Right hindlimb (tissue), 1 donor: ENCODE data around the gene TPCN2.

ENCODE experiments used
- DNase-seq: peaks from one replicate; pipeline ENCODE4 v3.0.0-alpha.2; 2018

Gene TPCN2

DNA sequence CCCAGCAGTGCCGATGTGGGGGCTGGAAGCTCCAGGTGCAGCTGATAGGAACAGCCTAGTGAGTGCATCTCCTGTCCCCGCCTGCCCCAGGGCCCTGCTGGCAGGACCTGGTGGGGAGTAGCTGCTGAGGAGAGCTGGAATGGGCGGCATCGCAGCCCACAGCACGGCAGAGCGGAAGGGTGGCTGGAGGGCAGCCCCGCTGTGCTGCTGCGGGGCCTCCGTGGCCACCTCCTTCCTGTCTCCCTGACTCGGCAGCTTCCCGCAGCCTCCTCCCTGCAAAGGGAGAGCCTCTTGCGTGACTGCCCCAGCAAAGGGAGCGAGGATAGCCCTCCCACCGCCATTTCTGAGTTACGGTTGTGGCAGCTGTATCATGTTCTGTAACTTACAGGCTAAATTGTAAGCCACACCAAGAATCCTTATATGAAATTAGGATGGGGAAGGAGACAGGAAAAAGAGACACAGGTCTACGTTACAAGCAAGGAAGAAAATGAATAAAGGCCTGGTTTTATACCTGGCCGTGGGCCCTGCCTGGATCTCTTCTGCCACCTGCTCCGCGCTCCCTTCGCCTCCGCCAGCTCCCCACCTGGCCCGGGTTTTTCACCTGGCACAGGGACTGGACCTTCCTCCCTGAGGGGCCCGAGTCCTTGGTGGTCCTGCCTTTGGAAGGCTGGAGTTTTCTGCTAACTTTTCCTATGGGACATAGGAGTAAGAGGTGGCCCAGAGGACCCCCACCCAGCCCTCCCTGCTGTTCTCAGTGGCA is 10.0 kb downstream of the TPCN2 start:
- no peak for DNase-seq

GRCh38 chr11:69059429-69059828 is 10.7 kb downstream of the TPCN2 start:
- no peak for DNase-seq

DNA sequence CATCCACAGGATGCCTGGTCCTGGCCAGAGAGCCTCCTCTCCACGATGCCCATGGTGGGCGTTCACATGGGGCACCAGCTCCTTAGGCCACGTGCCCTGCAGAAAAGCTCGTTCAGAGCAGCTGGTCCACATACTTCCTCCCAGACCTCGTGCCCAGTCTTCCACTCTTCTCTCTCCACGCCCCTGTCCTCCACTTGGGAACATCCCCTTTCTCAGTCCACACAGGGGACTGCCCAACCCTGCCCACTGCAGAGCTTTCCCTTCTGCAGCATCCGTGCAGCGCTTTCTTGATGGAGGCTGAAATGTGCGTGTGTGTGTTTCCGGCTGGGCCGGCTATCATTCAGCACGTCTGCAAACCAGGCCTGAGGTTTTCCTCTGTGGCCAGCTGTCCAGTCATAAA is 11.3 kb downstream of the TPCN2 start:
- DNase-seq, result no peak

- DNase-seq, result no peak
Measured at GRCh38 chr11:69060806-69061712, 12.3 kb downstream of the TPCN2 start.

GRCh38 chr11:69061713-69062053 is 13.0 kb downstream of the TPCN2 start:
- DNase-seq, result no peak

GRCh38 chr11:69062169-69062855 is 13.6 kb downstream of the TPCN2 start:
- no peak for DNase-seq

DNA sequence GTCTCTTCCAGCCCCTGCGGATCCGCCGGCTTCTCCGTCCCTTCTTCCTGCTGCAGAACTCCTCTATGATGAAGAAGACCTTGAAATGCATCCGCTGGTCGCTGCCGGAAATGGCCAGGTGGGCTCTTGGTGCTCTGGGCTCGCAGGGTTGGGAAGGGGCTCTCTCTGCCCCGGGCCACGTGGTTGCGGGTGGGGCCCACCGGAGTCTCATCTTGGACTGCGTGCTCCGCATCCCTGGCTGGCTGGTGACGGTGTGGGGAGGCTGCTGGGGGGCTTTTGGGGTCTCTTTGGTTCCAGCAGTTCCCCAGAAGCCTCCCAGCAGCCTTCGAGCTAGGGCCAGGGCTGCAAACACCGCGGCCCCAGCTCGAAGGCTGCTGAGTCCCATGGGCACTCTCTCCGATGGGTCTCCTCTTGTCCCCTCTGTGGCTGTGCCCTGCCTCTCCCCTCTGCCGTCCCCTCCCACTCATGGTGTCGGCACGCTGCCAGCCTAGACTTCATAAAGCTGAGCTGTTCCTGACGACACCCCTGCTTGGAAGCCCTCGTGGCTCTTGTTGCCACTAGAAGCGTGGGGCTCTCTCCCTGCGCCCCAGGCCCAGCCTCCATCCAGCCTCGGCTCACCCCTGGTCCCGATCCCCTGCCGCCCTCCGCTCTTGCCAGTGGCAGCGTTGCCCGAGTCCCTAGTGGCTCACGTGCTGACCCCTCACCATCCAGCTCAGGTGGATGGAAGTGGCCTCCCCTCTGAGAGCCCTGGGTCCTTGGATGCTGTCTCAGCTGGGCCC is 14.3 kb downstream of the TPCN2 start:
- no peak for DNase-seq

GRCh38 chr11:69063652-69064260 is 15.0 kb downstream of the TPCN2 start:
- DNase-seq, result no peak

- DNase-seq, result no peak
Measured at GRCh38 chr11:69064394-69064957, 15.7 kb downstream of the TPCN2 start.

DNA sequence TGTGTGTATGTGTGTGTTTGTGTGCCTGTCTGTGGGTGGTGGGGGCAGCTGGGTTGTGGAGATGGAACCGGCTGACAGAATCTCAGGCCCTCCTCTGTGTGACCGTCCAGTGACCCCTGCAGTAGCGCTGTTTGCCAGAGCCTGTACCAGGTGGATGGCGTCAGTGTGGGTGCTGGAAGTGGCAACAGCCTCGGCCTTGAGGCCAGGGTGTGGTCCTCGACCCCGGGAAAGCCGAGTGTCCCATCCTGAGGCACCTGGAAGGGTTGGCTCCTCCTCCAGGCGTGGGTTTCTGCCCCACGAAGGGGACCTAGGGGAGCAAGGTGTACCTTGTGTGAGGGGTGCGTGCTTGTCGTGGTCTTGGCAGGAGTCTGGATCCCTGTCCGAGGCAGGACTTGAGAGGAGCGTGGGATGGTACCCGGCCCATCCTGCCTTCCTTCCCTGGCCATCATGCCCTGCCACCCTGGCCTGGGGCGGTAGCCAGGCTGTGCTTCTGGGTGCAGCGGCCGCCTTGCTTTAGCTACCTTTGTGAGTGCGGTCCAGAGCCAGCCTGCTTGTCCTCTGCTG is 16.5 kb downstream of the TPCN2 start:
- DNase-seq, result no peak

DNA sequence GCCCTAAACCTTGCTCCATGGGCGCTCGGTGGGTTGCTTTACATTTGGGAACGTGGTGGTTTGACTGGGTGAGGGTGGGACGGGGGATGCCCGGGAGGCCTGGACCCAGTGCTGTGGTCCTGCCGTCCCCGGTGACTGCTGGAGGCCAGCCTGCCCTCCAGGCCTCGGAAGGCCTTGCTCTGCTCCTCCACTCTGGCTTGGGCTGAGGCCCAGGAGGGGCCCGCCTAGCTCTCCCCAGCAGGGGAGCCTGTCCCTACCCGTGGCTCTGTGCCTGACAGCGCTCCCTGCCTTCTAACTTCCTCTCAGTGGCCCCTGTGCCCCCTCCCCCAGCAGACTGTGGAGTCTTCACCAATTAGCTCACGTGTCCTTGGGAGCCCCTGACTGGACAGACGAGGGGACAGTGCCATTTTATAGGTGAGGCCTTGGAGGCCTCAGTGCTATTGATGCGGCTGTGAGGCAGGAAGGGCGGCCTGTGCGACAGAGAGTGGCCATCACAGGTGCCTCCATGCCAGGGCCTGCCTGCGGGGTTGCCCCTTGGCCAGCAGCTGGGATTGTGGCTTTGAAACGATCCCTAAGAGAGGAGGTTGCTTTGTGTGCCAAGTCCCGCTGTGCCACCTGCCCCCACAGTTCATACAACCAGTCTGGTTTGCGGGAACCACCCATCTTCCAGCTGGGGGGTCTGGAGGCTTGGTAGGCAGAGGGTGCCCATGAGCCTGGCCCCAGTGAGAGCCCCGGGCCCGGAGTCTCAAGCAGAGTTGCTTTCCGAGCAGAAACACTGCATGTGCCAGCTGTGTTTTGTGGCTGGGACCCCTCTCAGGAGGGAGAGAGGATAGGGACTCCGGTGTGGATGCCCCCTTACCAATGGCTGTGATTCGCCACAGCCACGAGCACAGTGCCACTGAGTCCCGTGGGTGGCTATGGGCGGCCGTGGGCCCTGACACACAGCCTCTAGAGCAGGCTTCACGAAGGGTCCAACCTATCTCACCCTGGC is 17.7 kb downstream of the TPCN2 start:
- no peak for DNase-seq

GRCh38 chr11:69067200-69067599 is 18.5 kb downstream of the TPCN2 start:
- DNase-seq, result no peak

GRCh38 chr11:69071086-69071800 is 22.5 kb downstream of the TPCN2 start:
- DNase-seq, result no peak

GRCh38 chr11:69071956-69072355 is 23.2 kb downstream of the TPCN2 start:
- DNase-seq, result no peak

GRCh38 chr11:69073469-69073868 is 24.7 kb downstream of the TPCN2 start:
- DNase-seq, result no peak

- DNase-seq, result no peak
Measured at GRCh38 chr11:69074375-69075140, 25.8 kb downstream of the TPCN2 start.

DNA sequence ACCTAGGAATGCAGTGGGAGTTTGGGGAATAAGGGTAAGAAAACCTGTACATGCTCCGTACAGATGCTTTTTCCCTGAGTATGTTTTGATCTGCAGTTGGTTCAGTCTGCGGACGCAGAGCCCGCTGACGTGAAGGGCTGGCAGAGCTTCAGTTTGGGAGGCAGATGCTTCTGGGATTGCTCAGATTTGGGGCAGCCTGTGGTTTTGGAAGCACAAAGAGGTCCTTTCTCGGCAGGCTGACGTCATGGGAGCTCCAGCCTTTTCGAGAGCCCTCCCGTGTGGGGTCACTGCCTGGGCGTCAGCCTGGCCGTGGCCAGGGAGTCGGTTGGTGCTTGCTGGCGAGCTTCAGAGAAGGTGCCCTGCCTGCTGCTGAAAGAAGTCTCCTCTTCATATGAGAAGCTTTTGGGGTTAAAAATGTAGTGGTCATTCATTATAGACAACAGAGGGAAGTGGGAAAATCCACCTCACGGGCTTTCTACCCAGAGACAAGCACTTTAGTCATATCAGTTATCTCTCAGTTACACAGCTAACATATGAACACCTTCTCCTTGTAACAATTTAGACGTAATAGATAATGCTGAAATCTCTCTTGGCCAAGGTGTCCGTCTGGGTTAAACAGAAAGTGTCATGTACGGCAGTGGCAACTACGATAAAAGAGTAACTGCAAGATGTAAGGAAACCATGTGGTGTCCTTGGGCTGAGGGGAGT is 26.8 kb downstream of the TPCN2 start:
- DNase-seq, result peak; percentile 73

GRCh38 chr11:69076129-69076791 is 27.5 kb downstream of the TPCN2 start:
- DNase-seq, result no peak
